ENCODE results near the gene GHRHR. TPM values are rescaled to one million over a fixed set of nuclear protein-coding genes. Genes with fewer than 3 reads are reported as not detected.

The GHRHR gene
- total and polyA plus RNA-seq, 10 of the 15 experiments (the other 5 are each of a cell fraction or from before 2014, with no cell fraction given) = not detected

DNA sequence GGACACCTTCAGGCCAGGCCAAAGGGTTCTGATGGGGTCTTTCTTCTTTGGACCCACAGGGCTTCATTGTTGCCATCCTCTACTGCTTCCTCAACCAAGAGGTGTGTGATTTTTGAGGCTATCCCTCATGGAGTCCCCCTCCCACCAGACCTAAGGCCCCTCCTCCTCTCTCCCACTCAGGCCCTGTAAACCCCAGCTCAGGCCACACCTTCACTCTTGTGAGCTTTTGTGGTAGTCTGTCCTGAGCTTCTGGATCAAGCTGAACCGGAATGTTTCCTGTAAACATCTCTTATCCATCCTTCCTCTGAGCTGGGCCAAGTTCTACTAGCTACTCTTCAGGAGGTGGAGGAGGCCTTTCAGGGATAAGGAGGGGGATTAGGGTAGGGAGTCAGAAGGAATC is 13.5 kb downstream of the GHRHR start:
- H3K79me2 ChIP-seq (ENCODE audit: control insufficient read depth, insufficient read depth, low read length) = no peaks in the 10 kb centered on the region
- TF ChIP-seq TBL1XR1 (IDR thresholded peaks at IDR 0.05; ENCODE audit: low read depth, low read length) = no peak
- no peak for TF ChIP-seq SIN3A (IDR thresholded peaks at IDR 0.05; ENCODE audit: low read depth, low read length)
- no peak for TF ChIP-seq PAX8 (IDR thresholded peaks at IDR 0.05)
- no peak for TF ChIP-seq CEBPB (IDR thresholded peaks at IDR 0.05; ENCODE audit: borderline replicate concordance in 1 of 2, low read depth in 2 of 2, low read length in 2 of 2)
- no peak for TF ChIP-seq POLR2A (IDR thresholded peaks at IDR 0.05; ENCODE audit: low read depth, low read length)
- no peak for TF ChIP-seq CBFB (IDR thresholded peaks at IDR 0.05; ENCODE audit: low read depth)
- TF ChIP-seq, protein P1, sequence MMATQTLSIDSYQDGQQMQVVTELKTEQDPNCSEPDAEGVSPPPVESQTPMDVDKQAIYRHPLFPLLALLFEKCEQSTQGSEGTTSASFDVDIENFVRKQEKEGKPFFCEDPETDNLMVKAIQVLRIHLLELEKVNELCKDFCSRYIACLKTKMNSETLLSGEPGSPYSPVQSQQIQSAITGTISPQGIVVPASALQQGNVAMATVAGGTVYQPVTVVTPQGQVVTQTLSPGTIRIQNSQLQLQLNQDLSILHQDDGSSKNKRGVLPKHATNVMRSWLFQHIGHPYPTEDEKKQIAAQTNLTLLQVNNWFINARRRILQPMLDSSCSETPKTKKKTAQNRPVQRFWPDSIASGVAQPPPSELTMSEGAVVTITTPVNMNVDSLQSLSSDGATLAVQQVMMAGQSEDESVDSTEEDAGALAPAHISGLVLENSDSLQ (IDR thresholded peaks at IDR 0.05) = no peak
- TF ChIP-seq PML (IDR thresholded peaks at IDR 0.05; ENCODE audit: low read length) = no peak
- TF ChIP-seq CHD4 (IDR thresholded peaks at IDR 0.05) = no peak
- no peak for TF ChIP-seq ZSCAN29 (IDR thresholded peaks at IDR 0.05)
- no peak for TF ChIP-seq TCF3 (IDR thresholded peaks at IDR 0.05; ENCODE audit: borderline replicate concordance, insufficient read depth, low read depth, low read length)
- TF ChIP-seq RB1 (IDR thresholded peaks at IDR 0.05; ENCODE audit: borderline replicate concordance) = no peak
- no peak for TF ChIP-seq MTA2 (IDR thresholded peaks at IDR 0.05; ENCODE audit: low read depth)
- TF ChIP-seq FOXK2 (IDR thresholded peaks at IDR 0.05) = no peak
- TF ChIP-seq, protein P2, sequence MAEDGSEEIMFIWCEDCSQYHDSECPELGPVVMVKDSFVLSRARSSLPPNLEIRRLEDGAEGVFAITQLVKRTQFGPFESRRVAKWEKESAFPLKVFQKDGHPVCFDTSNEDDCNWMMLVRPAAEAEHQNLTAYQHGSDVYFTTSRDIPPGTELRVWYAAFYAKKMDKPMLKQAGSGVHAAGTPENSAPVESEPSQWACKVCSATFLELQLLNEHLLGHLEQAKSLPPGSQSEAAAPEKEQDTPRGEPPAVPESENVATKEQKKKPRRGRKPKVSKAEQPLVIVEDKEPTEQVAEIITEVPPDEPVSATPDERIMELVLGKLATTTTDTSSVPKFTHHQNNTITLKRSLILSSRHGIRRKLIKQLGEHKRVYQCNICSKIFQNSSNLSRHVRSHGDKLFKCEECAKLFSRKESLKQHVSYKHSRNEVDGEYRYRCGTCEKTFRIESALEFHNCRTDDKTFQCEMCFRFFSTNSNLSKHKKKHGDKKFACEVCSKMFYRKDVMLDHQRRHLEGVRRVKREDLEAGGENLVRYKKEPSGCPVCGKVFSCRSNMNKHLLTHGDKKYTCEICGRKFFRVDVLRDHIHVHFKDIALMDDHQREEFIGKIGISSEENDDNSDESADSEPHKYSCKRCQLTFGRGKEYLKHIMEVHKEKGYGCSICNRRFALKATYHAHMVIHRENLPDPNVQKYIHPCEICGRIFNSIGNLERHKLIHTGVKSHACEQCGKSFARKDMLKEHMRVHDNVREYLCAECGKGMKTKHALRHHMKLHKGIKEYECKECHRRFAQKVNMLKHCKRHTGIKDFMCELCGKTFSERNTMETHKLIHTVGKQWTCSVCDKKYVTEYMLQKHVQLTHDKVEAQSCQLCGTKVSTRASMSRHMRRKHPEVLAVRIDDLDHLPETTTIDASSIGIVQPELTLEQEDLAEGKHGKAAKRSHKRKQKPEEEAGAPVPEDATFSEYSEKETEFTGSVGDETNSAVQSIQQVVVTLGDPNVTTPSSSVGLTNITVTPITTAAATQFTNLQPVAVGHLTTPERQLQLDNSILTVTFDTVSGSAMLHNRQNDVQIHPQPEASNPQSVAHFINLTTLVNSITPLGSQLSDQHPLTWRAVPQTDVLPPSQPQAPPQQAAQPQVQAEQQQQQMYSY (CRISPR knock-in tag; IDR thresholded peaks at IDR 0.05) = no peak
- H3K36me3 ChIP-seq (ENCODE audit: control insufficient read depth in 2 of 2, insufficient read depth in 2 of 2, low read length in 1 of 2) = no peaks in the 10 kb centered on the region
- BruUV-seq (replicated peaks) = no TSS peak
- 29% methylated on average over 1 of the region's 1 CpG for WGBS (ENCODE audit: insufficient coverage, insufficient replicate concordance, low lambda C conversion rate, missing lambda C conversion rate)
- intact Hi-C loops (cut with micrococcal nuclease; ENCODE audit: unreplicated experiment) (no loop called here), in situ Hi-C loops (cut with MboI) (loop anchor here (5.0 kb wide), 1 partner anchor 175 kb away; no protein-coding TSS in a partner anchor)
- no peak for FAIRE-seq
- DNase-seq (ENCODE audit: low read depth, low spot score) = no peak
- ATAC-seq = no peak
- H3K4me2 ChIP-seq (ENCODE audit: control insufficient read depth, insufficient read depth) = no peak overlapping the region
- CTCF ChIA-PET = interaction anchor here (1.0 to 11.3 kb wide), 5 partner anchors 36 to 178 kb away, joined by 3 to 398 read pairs (median 16); no protein-coding TSS in a partner anchor
- no peak overlapping the region for H2AFZ ChIP-seq (ENCODE audit: control insufficient read depth, low read depth, low read length)
- no peak overlapping the region for H3K27ac ChIP-seq (ENCODE audit: control insufficient read depth, insufficient read depth)
- H3K9ac ChIP-seq (ENCODE audit: control insufficient read depth, insufficient read depth, low read length) = no peak overlapping the region
- no peaks in the 10 kb centered on the region; a peak in 1 of 4 replicates for H3K27me3 ChIP-seq (replicated peaks in 1 of 2; ENCODE audit: control insufficient read depth in 2 of 2, insufficient read depth in 2 of 2, low read length in 1 of 2)
- no peaks in the 10 kb centered on the region for H4K20me1 ChIP-seq (ENCODE audit: control insufficient read depth, insufficient read depth)
- H3K4me1 ChIP-seq (ENCODE audit: control insufficient read depth, insufficient read depth, low read length) = peaks cover 13% of the 10 kb centered on the region
- RAD21 ChIA-PET (ENCODE audit: unreplicated experiment) = interaction anchor here (1.0 to 2.4 kb wide), 4 partner anchors 38 to 178 kb away, joined by 6 to 11 read pairs (median 6); no protein-coding TSS in a partner anchor
- H3K9me3 ChIP-seq (replicated peaks; ENCODE audit: control insufficient read depth, insufficient read depth, low read length) = no peaks in the 10 kb centered on the region
- POLR2A ChIA-PET = no interaction called here
- H3K4me3 ChIP-seq = no peak overlapping the region
- SMC1A ChIA-PET (ENCODE audit: uncharacterized antibody, unreplicated experiment) = interaction anchor here (0.9 to 2.5 kb wide), 2 partner anchors 38 to 178 kb away, joined by 3 to 19 read pairs; no protein-coding TSS in a partner anchor

Measured in GM12878 (cell line).